ENCODE data around the gene PRKCB.

DNA sequence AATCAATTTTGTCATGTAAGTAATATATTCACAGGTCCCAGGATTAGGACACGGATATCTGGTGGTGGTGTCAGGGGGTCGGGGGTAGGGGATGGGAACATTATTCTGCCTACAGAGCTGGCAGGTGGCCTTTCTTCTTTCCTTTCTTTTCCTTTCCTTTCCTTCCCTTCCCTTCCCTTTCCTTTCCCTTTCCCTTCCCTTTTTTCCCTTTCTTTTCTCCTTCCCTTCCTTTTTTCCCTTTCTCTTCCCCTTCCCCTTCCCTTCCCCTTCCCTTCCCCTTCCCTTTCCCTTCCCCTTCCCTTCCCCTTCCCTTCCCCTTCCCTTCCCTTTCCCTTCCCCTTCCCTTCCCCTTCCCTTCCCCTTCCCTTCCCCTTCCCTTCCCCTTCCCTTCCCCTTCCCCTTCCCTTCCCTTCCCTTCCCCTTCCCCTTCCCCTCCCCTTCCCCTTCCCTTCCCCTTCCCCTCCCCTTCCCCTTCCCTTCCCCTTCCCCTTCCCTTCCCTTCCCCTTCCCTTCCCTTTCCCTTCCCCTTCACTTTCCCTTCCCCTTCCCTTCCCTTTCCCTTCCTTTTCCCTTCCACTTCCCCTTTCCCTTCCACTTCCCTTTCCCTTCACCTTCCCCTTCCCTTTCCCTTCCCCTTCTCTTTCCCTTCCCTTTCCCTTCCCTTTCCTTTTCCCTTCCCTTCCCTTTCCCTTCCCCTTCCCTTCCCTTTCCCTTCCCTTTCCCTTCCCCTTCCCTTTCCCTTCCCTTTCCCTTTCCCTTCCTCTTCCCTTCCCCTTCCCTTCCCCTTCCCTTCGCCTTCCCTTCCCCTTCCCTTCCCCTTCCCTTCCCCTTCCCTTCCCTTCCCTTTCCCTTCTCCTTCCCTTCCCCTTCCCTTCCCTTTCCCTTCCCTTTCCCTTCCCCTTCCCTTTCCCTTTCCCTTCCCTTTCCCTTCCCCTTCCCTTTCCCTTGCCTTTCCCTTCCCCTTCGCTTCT is 145.9 kb downstream of the PRKCB start:
- TF ChIP-seq, protein P1, sequence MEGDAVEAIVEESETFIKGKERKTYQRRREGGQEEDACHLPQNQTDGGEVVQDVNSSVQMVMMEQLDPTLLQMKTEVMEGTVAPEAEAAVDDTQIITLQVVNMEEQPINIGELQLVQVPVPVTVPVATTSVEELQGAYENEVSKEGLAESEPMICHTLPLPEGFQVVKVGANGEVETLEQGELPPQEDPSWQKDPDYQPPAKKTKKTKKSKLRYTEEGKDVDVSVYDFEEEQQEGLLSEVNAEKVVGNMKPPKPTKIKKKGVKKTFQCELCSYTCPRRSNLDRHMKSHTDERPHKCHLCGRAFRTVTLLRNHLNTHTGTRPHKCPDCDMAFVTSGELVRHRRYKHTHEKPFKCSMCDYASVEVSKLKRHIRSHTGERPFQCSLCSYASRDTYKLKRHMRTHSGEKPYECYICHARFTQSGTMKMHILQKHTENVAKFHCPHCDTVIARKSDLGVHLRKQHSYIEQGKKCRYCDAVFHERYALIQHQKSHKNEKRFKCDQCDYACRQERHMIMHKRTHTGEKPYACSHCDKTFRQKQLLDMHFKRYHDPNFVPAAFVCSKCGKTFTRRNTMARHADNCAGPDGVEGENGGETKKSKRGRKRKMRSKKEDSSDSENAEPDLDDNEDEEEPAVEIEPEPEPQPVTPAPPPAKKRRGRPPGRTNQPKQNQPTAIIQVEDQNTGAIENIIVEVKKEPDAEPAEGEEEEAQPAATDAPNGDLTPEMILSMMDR (IDR thresholded peaks at IDR 0.05; ENCODE audit: low read depth, low read length) = no peak
- no peak for TF ChIP-seq EZH2phosphoT487 (IDR thresholded peaks at IDR 0.05; ENCODE audit: low read depth)

Measured in OCI-LY3 (cell line).